NCI-H345 treated with DMSO at 0.1 percent for 48 hours (cell line): ENCODE results near the gene ATP13A2.

Experiments used
- DNase-seq: peaks from one replicate; lab custom pipeline; 2025; ENCODE audit not compliant: unreplicated experiment; lab: John Stamatoyannopoulos, UW

ATP13A2 gene, protein sequence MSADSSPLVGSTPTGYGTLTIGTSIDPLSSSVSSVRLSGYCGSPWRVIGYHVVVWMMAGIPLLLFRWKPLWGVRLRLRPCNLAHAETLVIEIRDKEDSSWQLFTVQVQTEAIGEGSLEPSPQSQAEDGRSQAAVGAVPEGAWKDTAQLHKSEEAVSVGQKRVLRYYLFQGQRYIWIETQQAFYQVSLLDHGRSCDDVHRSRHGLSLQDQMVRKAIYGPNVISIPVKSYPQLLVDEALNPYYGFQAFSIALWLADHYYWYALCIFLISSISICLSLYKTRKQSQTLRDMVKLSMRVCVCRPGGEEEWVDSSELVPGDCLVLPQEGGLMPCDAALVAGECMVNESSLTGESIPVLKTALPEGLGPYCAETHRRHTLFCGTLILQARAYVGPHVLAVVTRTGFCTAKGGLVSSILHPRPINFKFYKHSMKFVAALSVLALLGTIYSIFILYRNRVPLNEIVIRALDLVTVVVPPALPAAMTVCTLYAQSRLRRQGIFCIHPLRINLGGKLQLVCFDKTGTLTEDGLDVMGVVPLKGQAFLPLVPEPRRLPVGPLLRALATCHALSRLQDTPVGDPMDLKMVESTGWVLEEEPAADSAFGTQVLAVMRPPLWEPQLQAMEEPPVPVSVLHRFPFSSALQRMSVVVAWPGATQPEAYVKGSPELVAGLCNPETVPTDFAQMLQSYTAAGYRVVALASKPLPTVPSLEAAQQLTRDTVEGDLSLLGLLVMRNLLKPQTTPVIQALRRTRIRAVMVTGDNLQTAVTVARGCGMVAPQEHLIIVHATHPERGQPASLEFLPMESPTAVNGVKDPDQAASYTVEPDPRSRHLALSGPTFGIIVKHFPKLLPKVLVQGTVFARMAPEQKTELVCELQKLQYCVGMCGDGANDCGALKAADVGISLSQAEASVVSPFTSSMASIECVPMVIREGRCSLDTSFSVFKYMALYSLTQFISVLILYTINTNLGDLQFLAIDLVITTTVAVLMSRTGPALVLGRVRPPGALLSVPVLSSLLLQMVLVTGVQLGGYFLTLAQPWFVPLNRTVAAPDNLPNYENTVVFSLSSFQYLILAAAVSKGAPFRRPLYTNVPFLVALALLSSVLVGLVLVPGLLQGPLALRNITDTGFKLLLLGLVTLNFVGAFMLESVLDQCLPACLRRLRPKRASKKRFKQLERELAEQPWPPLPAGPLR

DNA sequence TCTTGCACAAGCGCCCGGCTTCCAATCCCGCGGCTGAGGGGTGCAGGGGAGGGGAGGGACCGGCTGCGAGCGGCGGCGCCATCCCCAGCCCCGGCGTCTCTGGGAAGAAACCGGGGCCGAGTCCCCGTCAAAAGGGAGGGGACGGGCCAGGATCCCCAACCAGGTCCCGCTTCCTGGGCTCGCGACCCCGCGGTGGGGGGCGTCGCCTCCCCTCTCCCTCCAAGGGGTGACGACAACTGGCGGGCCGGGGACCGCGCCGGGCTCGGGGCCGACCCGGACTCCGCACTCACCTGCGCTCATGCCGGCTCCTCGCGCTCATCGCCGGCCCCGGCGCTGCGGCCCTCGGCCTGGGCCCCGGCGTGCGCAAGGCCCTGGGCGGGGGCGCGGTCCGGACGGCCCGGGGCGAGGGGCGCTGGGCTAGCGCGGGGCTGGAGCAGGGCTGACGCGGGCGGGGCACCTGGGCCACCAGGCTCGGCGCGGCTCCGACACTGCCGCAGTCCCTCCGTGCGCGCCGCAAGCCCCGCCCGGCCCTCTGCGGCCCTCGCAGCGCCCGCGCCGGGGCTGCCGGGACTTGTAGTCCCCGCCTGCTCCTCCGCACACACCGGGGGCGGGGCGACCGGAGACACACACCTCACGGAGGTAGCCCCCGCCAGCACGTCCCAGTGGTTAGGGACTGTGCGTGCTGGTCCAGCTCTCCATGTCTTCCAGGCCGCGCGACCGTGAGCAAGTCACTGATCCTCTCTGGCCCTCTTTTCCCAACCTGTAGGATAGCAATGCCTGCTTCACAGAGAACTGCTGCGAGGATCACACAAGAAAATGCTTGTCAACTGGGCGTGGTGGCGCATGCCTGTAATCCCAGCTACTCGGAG lies at the start of gene ATP13A2:
TSS of gene ATP13A2 (minus strand) at position 490 of the 869 bp plus-strand sequence. CDS start at position 300, 190 bp downstream.
- peak; percentile 80 for DNase-seq

DNA sequence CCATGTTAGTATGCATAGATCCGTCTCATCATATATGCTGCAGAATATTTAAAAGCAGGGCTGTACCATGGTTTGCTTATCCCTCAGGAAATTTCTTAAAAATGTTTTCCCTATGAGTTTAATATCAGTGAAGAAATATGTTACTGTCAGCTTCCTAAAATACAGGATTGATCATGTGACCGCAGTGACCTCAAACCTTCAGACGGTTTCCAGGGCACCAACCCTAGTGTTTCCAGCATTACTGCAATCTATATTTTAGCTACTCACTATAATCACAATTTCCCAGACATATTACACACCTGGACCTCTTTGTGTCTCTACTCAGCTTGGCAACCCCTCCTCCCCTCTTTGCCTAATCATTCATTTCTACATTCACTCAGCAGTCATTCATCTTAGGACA lies 49.8 kb upstream of the ATP13A2 start:
- DNase-seq = no peak

DNA sequence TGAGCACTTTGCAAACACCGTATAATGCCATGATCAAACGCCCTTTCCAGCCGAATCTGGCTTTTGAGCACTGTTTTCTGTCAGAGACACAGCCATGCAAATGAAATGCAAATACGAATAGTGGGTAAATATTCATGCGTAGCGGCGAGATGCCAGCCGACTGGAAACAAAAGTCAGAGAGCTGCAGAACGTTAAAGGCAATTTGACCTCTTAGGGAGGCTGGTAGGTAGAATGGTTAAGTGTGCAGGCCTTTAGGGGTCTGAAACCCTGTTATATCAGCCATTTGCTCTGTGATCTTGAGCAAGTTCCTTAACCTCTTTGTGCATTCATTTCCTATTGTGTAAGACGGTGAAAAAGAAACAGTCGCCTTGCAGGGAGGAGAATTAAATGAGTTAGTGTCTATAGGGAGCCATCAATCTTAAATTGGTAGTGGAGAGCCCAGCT lies 48.6 kb upstream of the ATP13A2 start:
- DNase-seq = no peak

DNA sequence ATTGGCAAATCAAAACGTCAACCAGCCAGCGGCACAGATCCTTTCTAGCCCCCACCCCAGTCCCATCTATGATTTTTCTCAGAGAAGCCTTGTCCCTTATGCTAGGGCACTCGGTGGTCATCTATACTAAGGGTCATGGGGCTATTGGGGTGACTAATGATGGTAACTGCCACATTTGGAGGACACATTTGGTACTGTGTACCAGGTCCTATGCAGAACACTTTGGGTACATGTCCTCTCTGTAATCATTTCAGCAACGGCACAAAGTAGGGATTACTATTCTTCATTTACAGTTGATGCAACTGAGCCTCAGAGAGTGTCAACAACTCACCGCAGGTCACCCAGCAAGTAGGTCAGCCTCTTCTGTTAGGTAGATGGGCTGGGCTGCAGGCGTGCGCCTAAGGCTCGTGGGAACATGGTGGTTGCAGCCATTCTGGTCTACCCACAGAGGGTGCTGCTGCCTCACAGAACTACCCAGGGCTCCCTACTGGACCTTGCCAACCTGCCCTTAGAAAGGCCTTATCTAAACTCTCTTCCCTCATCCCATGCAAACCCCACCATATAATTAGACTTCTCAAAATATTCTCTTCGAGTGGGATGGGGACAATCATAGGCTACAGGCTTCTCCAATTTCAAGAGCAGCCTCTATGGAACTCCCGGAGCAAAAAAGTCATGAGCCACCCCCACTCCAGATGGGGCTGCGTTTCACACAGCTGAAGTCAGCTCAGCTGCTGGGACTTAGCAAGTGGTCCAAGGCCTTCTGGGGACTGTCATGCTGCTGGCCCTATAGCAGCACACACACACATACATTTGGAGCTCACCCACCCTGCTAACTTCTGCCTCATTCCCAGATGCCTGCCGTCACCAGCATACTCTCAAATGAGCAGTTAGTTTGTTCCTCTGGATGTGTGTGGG lies 47.9 kb upstream of the ATP13A2 start:
- DNase-seq = peak; percentile 72

DNA sequence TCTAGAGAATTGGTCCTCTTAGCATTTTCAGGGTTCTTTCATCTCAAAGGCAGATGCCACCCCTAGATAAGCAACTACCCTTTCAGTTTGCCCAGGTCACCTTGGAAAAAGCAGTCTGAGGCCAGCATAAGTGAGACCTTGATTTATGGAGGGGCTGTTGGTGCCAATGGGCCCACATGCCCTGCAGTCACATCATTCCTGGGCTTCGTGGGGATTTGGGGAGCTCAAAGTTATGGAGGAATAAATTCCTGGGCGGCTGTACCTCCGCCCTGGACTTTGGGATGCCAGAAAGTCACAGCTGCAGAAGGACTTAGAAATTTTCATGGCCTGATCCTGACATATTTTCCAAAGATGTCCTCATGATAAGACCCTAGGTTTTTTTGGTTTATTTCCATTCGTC lies 44.8 kb upstream of the ATP13A2 start:
- DNase-seq = no peak

DNA sequence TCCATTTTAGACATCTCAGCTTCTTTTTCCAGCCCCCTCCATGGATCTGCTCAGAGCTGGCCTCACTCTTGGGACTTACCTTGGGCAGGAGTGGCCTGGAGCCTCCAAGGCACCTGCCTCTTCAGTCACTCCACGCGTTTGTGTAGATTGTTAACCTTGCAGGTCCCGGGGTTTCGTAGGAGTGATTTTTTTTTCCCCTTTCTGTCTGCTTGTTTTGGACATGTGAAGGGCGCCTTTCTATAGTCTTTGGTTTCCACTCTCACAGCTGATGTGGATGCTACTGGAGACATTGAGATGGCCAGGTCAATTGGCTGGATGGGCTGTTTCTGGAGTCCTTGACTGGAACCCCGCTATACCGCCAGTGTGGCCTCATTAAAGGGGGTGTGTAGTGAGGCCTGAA lies 44.1 kb upstream of the ATP13A2 start:
- no peak for DNase-seq

DNA sequence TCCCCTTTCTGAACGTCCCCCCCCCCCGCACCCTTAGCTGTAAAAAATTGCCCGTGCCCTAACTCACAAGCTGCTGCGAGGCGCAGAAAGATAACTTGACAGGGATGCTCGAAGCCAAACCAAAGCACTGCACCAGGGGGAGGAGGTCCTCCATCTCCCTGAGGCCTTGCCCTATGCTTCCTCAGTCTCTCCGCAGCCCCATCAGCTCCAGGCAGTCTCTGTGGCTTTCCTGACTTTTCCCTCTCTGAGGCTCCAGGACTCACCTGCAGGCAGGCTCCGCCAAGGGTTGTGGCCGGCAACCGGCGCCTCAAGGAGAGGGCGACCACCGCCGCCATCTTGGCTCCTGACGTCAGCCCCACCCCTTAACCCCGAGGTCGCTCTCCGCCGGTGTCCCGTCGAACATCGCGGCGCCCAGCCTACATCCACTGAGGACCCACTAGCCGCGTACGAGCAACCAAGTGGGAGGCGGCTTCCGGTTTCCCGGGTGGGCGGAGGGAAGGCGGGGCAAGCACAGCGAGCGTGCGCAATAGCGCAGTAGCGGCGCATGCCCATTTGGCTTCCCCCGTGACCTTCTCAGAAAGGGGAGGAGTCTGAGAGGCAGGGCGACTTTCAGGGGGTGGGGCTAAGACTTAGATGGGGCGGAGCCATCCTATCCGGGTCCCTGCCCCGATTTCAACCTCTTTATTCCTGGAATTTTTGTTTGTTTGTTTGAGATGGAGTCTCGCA lies 42.1 kb upstream of the ATP13A2 start, which contains the start of gene SDHB:
TSS of gene SDHB (minus strand) at position 348 of the 726 bp plus-strand sequence. CDS start at position 335, 13 bp downstream.
- DNase-seq = peak; percentile 97

DNA sequence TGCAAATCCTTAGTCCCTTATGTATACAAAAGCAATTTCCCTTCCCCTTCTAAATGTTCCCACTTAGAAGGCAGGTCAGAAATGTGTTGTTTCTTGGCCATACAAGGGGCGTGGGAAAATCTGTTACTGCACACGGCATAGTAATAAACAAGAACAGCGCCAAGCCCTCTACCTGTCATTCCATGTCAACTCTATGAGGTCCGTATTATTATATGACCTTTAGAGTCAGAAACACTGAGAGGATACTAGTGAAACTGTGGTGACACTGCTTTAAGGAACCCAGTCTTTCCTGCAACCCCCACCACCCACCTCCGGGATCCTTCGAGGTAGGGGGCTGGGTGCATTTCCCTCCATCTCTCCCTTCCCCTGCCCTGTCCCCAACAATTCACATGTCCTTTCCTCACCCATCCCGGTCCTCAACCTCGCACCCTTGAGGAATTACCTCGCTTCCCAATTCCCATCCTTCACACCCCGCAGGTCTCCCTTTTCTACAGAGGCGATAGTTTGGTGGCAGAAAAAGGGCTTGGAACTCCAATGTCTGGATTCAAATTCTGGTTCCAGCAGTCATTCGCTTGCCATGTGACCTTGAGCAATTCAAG lies 41.5 kb upstream of the ATP13A2 start:
- no peak for DNase-seq

DNA sequence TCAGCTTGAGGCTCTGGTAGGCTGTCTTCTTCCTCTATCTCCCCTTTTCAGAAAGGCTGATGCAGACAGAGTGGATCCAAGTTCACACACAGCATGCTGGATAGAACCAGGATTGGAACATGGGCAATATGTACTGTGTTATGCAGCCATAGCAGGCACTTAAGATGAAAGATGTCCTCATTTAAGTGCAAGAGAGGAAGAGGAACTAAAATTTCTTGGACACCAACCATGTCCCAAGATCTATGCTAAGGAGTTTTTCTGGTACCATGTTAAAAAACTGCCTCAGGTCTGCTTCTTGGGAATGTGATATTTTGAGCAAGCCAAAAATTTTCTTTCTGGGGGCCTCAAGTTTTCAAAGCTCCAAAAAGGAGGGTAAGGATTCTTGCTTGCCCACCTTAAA lies 40.9 kb upstream of the ATP13A2 start:
- DNase-seq = no peak

DNA sequence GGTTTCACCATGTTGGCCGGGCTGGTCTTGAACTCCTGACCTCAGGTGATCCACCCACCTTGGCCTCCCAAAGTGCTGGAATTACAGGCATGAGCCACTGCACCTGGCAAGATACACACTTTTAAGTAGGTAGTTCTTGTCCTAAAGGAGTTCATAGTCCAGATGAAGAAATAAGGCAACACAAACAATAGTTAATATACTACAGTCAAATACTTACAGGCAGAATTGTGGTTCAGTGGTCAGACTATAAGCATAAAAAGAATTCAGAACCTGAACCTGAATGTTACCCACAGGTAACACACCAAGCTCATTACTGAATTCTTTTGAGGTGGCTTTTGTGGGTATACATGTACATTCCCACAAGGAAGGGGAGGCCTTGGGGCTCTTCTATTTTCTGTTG lies 40.3 kb upstream of the ATP13A2 start:
- DNase-seq = no peak

DNA sequence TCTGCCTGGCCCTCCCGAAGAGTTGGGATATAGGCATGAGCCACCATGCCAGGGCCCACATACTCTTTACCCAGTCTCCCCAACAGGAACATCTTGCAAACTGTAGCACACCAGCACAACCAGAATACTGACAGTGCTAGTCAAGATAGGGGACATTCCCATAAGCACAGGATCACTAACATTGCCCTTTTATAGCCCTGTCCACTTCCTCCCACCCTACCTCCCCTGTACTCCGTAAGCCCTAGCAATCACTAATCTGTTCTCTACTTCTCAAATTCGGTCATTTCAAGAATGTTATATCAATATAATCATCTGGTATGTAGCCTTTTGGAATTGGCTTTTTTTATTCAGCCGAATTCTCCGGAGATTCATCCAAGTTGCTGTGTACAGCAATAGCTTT lies 36.2 kb upstream of the ATP13A2 start:
- DNase-seq = no peak

DNA sequence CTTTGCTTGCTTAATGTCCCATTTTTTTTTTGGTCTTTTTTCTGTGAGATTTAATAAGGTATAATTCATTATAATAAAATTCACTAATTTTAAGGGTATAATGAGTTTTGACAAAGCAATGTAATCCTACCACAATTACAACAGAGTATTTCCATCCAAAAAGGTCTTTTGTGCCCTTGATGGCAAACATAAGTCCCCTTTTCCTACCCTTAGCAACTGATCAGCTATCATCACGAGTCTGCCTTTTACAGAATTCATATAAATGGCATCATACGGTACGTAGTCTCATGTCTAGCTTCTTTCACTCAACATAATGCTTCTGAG lies 34.6 kb upstream of the ATP13A2 start:
- DNase-seq = no peak

DNA sequence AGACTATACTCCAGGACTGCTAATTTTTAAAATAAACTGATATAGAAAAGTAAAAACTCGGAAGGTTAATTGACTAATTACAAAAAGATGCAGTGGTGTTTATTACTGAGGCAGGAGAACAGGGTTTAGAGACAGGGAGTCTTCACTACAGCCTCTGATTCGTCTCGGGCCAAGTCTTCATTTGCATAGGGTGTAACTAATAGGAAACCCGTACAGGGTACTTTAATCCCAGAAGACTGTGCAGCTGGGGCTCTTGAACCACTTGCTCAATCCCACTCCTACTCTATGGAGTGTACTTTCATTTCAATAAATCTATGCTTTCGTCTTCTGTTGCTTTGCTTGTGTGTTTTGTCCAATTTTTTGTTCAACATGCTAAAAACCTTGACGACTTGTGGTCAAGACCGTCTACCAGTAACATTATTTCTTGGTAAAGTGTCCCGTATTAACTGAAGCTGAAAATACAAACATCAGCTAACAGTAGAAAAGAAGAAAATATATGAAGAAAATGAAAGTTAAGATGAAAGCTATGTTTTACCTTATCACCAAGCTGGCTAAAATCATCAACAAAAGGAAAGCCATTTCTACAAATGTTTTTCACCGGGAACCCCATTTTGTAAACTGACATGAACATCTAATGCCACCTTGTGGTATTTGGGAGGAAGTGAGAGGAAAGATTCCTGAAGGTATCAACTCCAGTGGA lies 34.1 kb upstream of the ATP13A2 start:
- DNase-seq = no peak

DNA sequence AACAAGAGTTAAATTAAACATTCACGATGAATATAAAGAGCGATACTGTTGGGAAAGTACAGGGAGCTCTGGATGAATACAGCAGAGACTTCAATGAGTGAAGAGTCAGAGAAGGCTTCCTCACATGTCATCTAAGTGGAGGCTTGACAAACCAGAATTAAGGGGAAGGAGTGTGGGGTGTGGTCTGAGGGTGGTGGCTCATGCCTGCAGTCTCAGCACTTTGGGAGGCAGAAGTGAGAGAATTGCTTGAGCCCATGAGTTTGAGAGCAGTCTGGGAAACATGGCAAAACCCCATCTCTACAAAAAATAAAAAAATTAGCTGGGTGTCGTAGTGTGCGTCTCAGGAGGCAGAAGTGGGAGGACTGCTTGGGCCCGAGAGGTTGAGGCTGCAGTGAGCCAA lies 33.4 kb upstream of the ATP13A2 start:
- DNase-seq = no peak

DNA sequence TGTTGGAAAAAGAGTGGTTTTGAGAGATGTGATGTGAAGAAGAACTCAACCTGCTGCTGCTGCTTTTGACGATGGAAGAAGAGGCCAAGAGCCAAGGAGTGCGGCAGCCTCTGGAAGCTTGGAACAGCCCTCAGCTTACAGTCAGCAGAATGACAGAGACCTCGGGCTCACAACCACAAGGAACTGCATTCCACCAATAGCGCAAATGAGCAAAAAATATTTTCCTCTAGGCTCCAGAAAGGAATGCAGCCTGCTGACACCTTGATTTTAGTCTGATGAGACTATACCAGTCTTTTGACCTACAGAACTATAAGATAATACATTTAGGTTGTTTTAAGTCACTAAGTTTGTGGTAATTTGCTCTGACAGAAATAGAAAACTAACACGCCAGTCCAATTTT lies 31.9 kb upstream of the ATP13A2 start:
- DNase-seq = no peak

DNA sequence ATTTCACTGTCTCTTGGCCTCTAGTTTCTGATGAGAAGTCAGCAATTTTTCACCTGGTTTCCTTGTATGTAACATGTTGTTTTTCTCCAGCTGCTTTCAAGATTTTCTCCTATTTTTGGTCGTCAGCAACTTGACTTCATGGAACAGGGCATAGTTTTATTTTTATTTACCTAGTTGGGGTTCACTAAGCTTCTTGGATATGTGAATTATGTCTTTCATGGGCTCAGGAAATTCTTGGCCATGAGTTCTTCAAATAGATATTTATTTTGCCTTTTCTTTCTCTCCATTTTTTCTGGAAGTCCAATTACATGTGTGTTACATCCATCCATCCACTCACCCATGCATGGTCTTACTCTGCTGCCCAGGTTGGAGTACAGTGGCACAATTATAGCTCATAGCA lies 28.4 kb upstream of the ATP13A2 start:
- DNase-seq = no peak

DNA sequence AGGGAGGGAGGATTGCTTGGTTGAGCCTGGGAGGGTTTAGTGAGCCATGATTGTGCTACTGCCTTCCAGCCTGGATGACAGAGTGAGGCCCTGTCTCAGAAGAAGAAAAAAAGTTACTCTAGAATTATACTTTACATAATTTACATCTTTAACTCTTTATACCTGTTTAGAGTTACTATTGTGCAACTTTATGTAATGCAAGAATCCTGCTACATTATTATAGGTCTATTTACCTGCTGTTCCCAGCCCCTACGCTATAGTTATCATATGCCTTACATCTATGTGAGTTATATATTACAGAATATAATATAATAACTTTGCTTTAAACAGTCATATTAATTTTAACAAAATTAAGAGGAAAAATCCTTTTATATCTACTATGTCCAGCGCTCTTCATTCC lies 27.8 kb upstream of the ATP13A2 start:
- DNase-seq = no peak

DNA sequence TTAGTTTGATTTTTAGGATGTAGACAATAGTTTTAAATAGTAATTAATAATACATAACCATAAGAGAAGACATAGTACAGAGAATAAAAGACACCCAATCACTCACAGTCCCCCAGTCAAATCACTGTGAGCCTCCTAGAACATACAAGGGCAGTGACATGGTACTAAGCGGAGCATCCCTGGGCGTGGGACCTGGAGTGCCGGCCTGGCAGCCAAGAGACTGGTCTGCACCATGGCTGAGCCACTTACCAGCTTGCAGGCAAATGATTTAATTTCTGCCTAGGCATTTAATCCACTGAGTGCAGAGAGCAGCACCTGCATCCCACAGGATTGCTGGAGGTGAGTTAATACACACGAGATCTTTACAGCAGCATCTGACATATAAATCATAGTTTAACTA lies 21.8 kb upstream of the ATP13A2 start:
- DNase-seq = no peak
